Stimulated activated CD4-positive, alpha-beta T cell treated with anti-CD3 and anti-CD28 coated beads, Interleukin-4, amount 100 ng/mL, for 4 hours (primary cell): ENCODE data around the gene L2HGDH.

Experiments used
- DNase-seq, 2 experiments: peaks; one replicate each; pipeline ENCODE4 v3.0.0-alpha.2; 2020

L2HGDH gene

GRCh38 chr14:50225974-50226297 is 86.1 kb downstream of the L2HGDH start:
- DNase-seq: no peak

- DNase-seq: no peak
Observed at GRCh38 chr14:50225067-50225973, 86.7 kb downstream of the L2HGDH start.

GRCh38 chr14:50222055-50222613 is 89.9 kb downstream of the L2HGDH start:
- DNase-seq: no peak

- DNase-seq: no peak
Observed at GRCh38 chr14:50218501-50218900, 93.5 kb downstream of the L2HGDH start.

- DNase-seq: no peak
Observed at GRCh38 chr14:50215416-50215815, 96.6 kb downstream of the L2HGDH start.

GRCh38 chr14:50213795-50214194 is 98.2 kb downstream of the L2HGDH start:
- no peak for DNase-seq

- DNase-seq: no peak
Observed at GRCh38 chr14:50212726-50213125, 99.3 kb downstream of the L2HGDH start.

- DNase-seq: no peak
Observed at GRCh38 chr14:50210074-50210473, 102.0 kb downstream of the L2HGDH start.

- DNase-seq: no peak
Observed at GRCh38 chr14:50198499-50198898, 113.5 kb downstream of the L2HGDH start.

- DNase-seq: no peak
Observed at GRCh38 chr14:50191499-50191898, 120.5 kb downstream of the L2HGDH start.
